VCaP (cell line): ENCODE data around the gene CMTR1.

Experiments
- H3K27ac ChIP-seq: fragments of 450-650 bp; 2 replicates; pipeline ENCODE4 v1.5.1; 2017
- CTCF ChIP-seq: fragments of 450-650 bp; conservative IDR thresholded peaks from 2 replicates; pipeline ENCODE4 v1.5.1; 2017; ENCODE audit warnings: mild to moderate bottlenecking, moderate library complexity

Gene CMTR1

GRCh38 chr6:37432916-37433656 is at the start of gene CMTR1:
Gene CMTR1 (plus strand): TSS chr6:37433221. CDS start chr6:37435630, 2,409 bp downstream.
- peak within 1 kb of the TSS; percentile 78 for H3K27ac ChIP-seq
- no peak for TF ChIP-seq CTCF

- no peak for TF ChIP-seq CTCF
- no peak overlapping the region for H3K27ac ChIP-seq
Measured at GRCh38 chr6:37388578-37388977, 44.4 kb upstream of the CMTR1 start.

- TF ChIP-seq CTCF: no peak
- peak overlapping the region; percentile 70 for H3K27ac ChIP-seq
Measured at GRCh38 chr6:37389857-37390256, 43.2 kb upstream of the CMTR1 start.

- H3K27ac ChIP-seq: peak overlapping the region; percentile 70
- no peak for TF ChIP-seq CTCF
Measured at GRCh38 chr6:37391120-37391519, 41.9 kb upstream of the CMTR1 start.

GRCh38 chr6:37392821-37393220 is 40.2 kb upstream of the CMTR1 start:
- TF ChIP-seq CTCF: no peak

GRCh38 chr6:37393381-37393929 is 39.6 kb upstream of the CMTR1 start:
- TF ChIP-seq CTCF: no peak
- no peak overlapping the region for H3K27ac ChIP-seq

More at GRCh38 chr6:37392821-37393220, 40.2 kb upstream of the CMTR1 start:
- no peak overlapping the region for H3K27ac ChIP-seq

GRCh38 chr6:37396571-37397180 is 36.3 kb upstream of the CMTR1 start:
- H3K27ac ChIP-seq: no peak overlapping the region
- no peak for TF ChIP-seq CTCF
